IMR-90 (cell line): Measurements from ENCODE around the gene DGKB. TPM values are rescaled to one million over a fixed set of nuclear protein-coding genes. Genes with fewer than 3 reads are reported as not detected.

Experiments used
- ATAC-seq: fragments of 200-7000 bp; cut with Tn5 transposase; 2 replicates; pipeline ENCODE4 v1.9.1; 2020; ENCODE audit warnings: low read depth, mild to moderate bottlenecking, moderate library complexity
- BruUV-seq: library from RNA; stranded (reverse); fragments of 400-500 nt; replicated peaks from 2 replicates; lab custom pipeline; 2021; lab: Mats Ljungman, UMichigan
- CTCF ChIA-PET: fragments of 300-600 bp; formaldehyde crosslinking; extraction: SDS; loops from one replicate; lab custom pipeline; 2021; ENCODE audit warnings: antibody characterized with exemption; lab: Yijun Ruan, JAX
- POLR2A ChIA-PET: fragments of 300-600 bp; sonication (Branson Sonifier 250); formaldehyde crosslinking; loops from one replicate; lab custom pipeline; 2022; ENCODE audit warnings: antibody characterized with exemption; ENCODE audit not compliant: unreplicated experiment; lab: Charles Lee
- DNase-seq: peaks from one replicate; pipeline ENCODE4 v3.0.0; 2013
- H2AFZ ChIP-seq: replicated peaks from 2 replicates; pipeline ENCODE3; 2013; ENCODE audit warnings: low read length, mild to moderate bottlenecking; ENCODE audit not compliant: poor library complexity
- H2AK5ac ChIP-seq: 2 replicates; pipeline ENCODE4 v1.6.1; 2013; ENCODE audit warnings: low read depth, low read length, inconsistent platforms
- H2AK9ac ChIP-seq: replicated peaks from 2 replicates; pipeline ENCODE3; 2013; ENCODE audit warnings: mild to moderate bottlenecking, low read depth, low read length, moderate library complexity; ENCODE audit not compliant: poor library complexity
- H2BK120ac ChIP-seq: 2 replicates; pipeline ENCODE4 v1.6.1; 2013; ENCODE audit warnings: low read depth, low read length, inconsistent platforms
- H2BK15ac ChIP-seq: 3 replicates; pipeline ENCODE4 v1.6.1; 2013; ENCODE audit warnings: low read depth, low read length, inconsistent platforms
- H2BK20ac ChIP-seq: 2 replicates; pipeline ENCODE4 v1.6.1; 2013; ENCODE audit warnings: low read depth, mild to moderate bottlenecking, inconsistent platforms, low read length, moderate library complexity
- H2BK5ac ChIP-seq: 2 replicates; pipeline ENCODE4 v1.6.1; 2013; ENCODE audit warnings: mild to moderate bottlenecking, low read depth, low read length, inconsistent platforms; ENCODE audit not compliant: poor library complexity, severe bottlenecking
- H3K14ac ChIP-seq: replicated peaks from 2 replicates; pipeline ENCODE4 v1.6.1; 2013; ENCODE audit warnings: low read depth, low read length, inconsistent platforms
- H3K18ac ChIP-seq: 2 replicates; pipeline ENCODE4 v1.6.1; 2013; ENCODE audit warnings: low read depth, low read length, control low read depth
- H3K23ac ChIP-seq: 2 replicates; pipeline ENCODE4 v1.6.1; 2013; ENCODE audit warnings: low read depth, low read length, inconsistent platforms
- H3K27ac ChIP-seq: 2 replicates; pipeline ENCODE4 v1.5.1; 2013; ENCODE audit warnings: mild to moderate bottlenecking, control low read depth, low read length; ENCODE audit not compliant: insufficient read depth
- H3K27me3 ChIP-seq: 2 replicates; pipeline ENCODE4 v1.6.1; 2013; ENCODE audit warnings: low read length; ENCODE audit not compliant: control insufficient read depth, insufficient read depth
- H3K36me3 ChIP-seq: 2 replicates; pipeline ENCODE4 v1.6.1; 2013; ENCODE audit warnings: low read length, mixed read lengths; ENCODE audit not compliant: control insufficient read depth, insufficient read depth
- H3K4ac ChIP-seq: 2 replicates; pipeline ENCODE4 v1.6.1; 2013; ENCODE audit warnings: low read depth, low read length, inconsistent platforms
- H3K4me1 ChIP-seq: 2 replicates; pipeline ENCODE4 v1.6.1; 2013; ENCODE audit warnings: low read length, mixed read lengths; ENCODE audit not compliant: control insufficient read depth, insufficient read depth
- H3K4me2 ChIP-seq: 2 replicates; pipeline ENCODE4 v1.6.1; 2013; ENCODE audit warnings: low read depth, mild to moderate bottlenecking, control low read depth, low read length, moderate library complexity
- H3K4me3 ChIP-seq: 2 replicates; pipeline ENCODE4 v1.5.1; 2013; ENCODE audit warnings: low read depth, mild to moderate bottlenecking, control low read depth, low read length, moderate library complexity; ENCODE audit not compliant: insufficient read depth
- H3K56ac ChIP-seq: 2 replicates; pipeline ENCODE4 v1.6.1; 2013; ENCODE audit warnings: low read length, inconsistent platforms; ENCODE audit not compliant: insufficient read depth; ENCODE audit errors: extremely low read depth
- H3K79me1 ChIP-seq, 2 experiments: 2 replicates each; pipeline ENCODE4 v1.6.1; 2013; ENCODE audit warnings: low read length in 2 of 2, inconsistent platforms in 1 of 2, low read depth in 1 of 2
- H3K9ac ChIP-seq: 2 replicates; pipeline ENCODE4 v1.6.1; 2013; ENCODE audit warnings: low read depth, low read length, control low read depth
- H3K9me1 ChIP-seq: 2 replicates; pipeline ENCODE4 v1.6.1; 2013; ENCODE audit warnings: low read length, inconsistent platforms; ENCODE audit not compliant: insufficient read depth
- H3K9me3 ChIP-seq: 2 replicates; pipeline ENCODE4 v1.6.1; 2013; ENCODE audit warnings: low read length; ENCODE audit not compliant: control insufficient read depth, insufficient read depth
- H4K20me1 ChIP-seq: 2 replicates; pipeline ENCODE4 v1.6.1; 2013; ENCODE audit warnings: low read length, inconsistent platforms; ENCODE audit not compliant: insufficient read depth
- H4K5ac ChIP-seq: 2 replicates; pipeline ENCODE4 v1.6.1; 2013; ENCODE audit warnings: mild to moderate bottlenecking, low read depth, low read length, control low read depth
- H4K8ac ChIP-seq, 2 experiments: 2 replicates each; pipeline ENCODE4 v1.6.1; 2013; ENCODE audit warnings: low read depth in 2 of 2, low read length in 2 of 2, control low read depth in 1 of 2, inconsistent platforms in 1 of 2
- H4K91ac ChIP-seq: 2 replicates; pipeline ENCODE4 v1.6.1; 2013; ENCODE audit warnings: low read depth, low read length, inconsistent platforms; ENCODE audit not compliant: insufficient read depth
- MAFK ChIP-seq: IDR thresholded peaks from 2 replicates; pipeline ENCODE4 v1.6.1; 2012; ENCODE audit warnings: low read depth, low read length, improper control_type of control experiment
- MXI1 ChIP-seq: IDR thresholded peaks from 2 replicates; pipeline ENCODE4 v1.6.1; 2012; ENCODE audit warnings: low read depth, mild to moderate bottlenecking, low read length, moderate library complexity, borderline replicate concordance
- WGBS, 2 experiments: methylation state at CpG; one replicate each; pipeline versions ENCODE4 v1.1.5 to v1.1.7; 2013; ENCODE audit warnings: missing lambda C conversion rate in 2 of 2; ENCODE audit not compliant: insufficient read length in 1 of 2; ENCODE audit errors: extremely low coverage in 2 of 2; 5-methylcytosine and 5-hydroxymethylcytosine counted together
- dilution Hi-C: fragments of 300-500 bp; cut with HindIII; formaldehyde crosslinking; loops from one replicate; pipeline ENCODE4 v1.14.3; 2018; ENCODE audit warnings: low sequenced_read_pairs; ENCODE audit not compliant: unreplicated experiment
- in situ Hi-C: fragments of 300-500 bp; cut with MboI; formaldehyde crosslinking; loops from 3 replicates; pipeline ENCODE4 v1.14.3; 2019; ENCODE audit warnings: low sequenced_read_pairs, inconsistent platforms, mixed read lengths
- intact Hi-C: fragments of 100-400 bp; cut with micrococcal nuclease; formaldehyde crosslinking; loops from 2 replicates; pipeline ENCODE4 v1.10.0; 2022
- polyA plus RNA-seq, 3 experiments: library from polyadenylated mRNA; depleted of rRNA; stranded (reverse); fragments of >200 nt; gene quantifications; 2 replicates each; pipeline ENCODE4 v1.2.3, GENCODE V29; 2012; ENCODE audit warnings: low replicate concordance in 1 of 3
- total RNA-seq: library from RNA; depleted of rRNA; stranded (reverse); fragments of >200 nt; gene quantifications from 2 replicates; pipeline ENCODE4 v1.2.3, GENCODE V29; 2012

Gene DGKB
- total and polyA plus RNA-seq, 2 of the 4 experiments (the other 2 are of a cell fraction) = not detected

DNA sequence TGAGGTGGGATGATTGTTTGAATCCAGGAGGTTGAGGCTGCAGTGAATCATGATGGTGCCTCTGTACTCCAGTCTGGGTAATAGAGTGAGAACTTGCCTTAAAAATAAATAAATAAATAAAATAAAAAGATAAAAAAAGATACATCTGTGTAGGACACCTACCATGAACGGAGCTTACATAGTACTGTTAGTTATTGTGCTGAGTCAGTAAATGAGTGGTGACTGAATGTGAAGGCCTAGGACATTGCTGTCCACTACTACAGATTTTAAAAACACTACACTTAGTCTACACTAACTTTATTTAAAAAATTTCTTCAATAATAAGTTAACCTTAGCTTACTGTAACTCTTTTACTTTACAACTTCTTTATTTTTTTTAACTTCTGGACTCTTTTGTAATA lies 806.4 kb downstream of the DGKB start:
- H3K18ac ChIP-seq = no peak overlapping the region
- H3K23ac ChIP-seq = no peak overlapping the region
- H3K4me2 ChIP-seq = no peak overlapping the region
- H4K20me1 ChIP-seq = no peaks in the 10 kb centered on the region
- ChIA-PET POLR2A (no interaction called here), CTCF (interaction anchor here (1.1 kb wide), 1 partner anchor 25 kb away, joined by 3 read pairs; no protein-coding TSS in a partner anchor)
- TF ChIP-seq MXI1 (no peak), MAFK (peak; percentile 77)
- H2AFZ ChIP-seq = no peak overlapping the region
- H2AK5ac ChIP-seq = no peak overlapping the region
- H3K27me3 ChIP-seq = no peaks in the 10 kb centered on the region
- ATAC-seq (no peak), DNase-seq (no peak)
- H3K4ac ChIP-seq = no peak overlapping the region
- no peak overlapping the region for H3K14ac ChIP-seq
- no peaks in the 10 kb centered on the region for H3K9me3 ChIP-seq
- H4K91ac ChIP-seq = no peak overlapping the region
- no peak overlapping the region for H3K27ac ChIP-seq
- no peaks in the 10 kb centered on the region for H3K9me1 ChIP-seq
- WGBS, 2 experiments = no CpG with 5 or more reads among the region's 1 CpG
- no peaks in the 10 kb centered on the region for H3K4me1 ChIP-seq
- H4K8ac ChIP-seq = no peak overlapping the region
- no peak overlapping the region for H2AK9ac ChIP-seq
- H3K36me3 ChIP-seq = no peaks in the 10 kb centered on the region
- intact Hi-C loops = no loop called here
- no peak overlapping the region for H2BK20ac ChIP-seq
- no peaks in the 10 kb centered on the region for H3K79me1 ChIP-seq
- H2BK120ac ChIP-seq = no peak overlapping the region
- dilution Hi-C loops = no loop called here
- H2BK15ac ChIP-seq = no peak overlapping the region
- H3K56ac ChIP-seq = no peak overlapping the region
- H3K4me3 ChIP-seq = no peak overlapping the region
- in situ Hi-C loops = no loop called here
- no peak overlapping the region for H2BK5ac ChIP-seq
- no peak overlapping the region for H4K5ac ChIP-seq
- no peak overlapping the region for H3K9ac ChIP-seq
- BruUV-seq = no TSS peak
